ENCODE data around the gene KRTAP13-1. TPM values are rescaled to one million over a fixed set of nuclear protein-coding genes. Genes with fewer than 3 reads are reported as not detected.

Gene KRTAP13-1
- polyA plus RNA-seq, 1 donor (not counting 4 experiments of a cell fraction or from before 2014, with no cell fraction given) = not detected

- DNase-seq (ENCODE audit: low read depth, low spot score) = no peak
Observed at GRCh38 chr21:30349572-30349971, 46.3 kb upstream of the KRTAP13-1 start.

GRCh38 chr21:30351534-30351933, 44.3 kb upstream of the KRTAP13-1 start:
- FAIRE-seq = no peak

More at GRCh38 chr21:30349572-30349971, 46.3 kb upstream of the KRTAP13-1 start:
- dilution Hi-C loops (cut with MboI; ENCODE audit: extremely low pct_ligation_motif_present, low sequenced_read_pairs) = no loop called here
- Histone ChIP-seq H3K79me2 (ENCODE audit: control insufficient read depth, insufficient read depth, low read length) (no peaks in the 10 kb centered on the region), H3K4me1 (ENCODE audit: control insufficient read depth, extremely low read depth, insufficient read depth, low read length) (no peaks in the 10 kb centered on the region), H4K20me1 (ENCODE audit: control insufficient read depth, extremely low read depth, insufficient read depth, low read length) (no peaks in the 10 kb centered on the region), H3K9ac (ENCODE audit: control insufficient read depth, extremely low read depth, insufficient read depth, low read length) (no peak overlapping the region), H3K27ac (ENCODE audit: control insufficient read depth, insufficient read depth, low read length) (no peak overlapping the region), H3K4me3 (ENCODE audit: control insufficient read depth in 2 of 3, extremely low read depth in 1 of 3, insufficient read depth in 2 of 3, low read depth in 1 of 3, low read length in 3 of 3) (no peak overlapping the region), H3K27me3 (ENCODE audit: control insufficient read depth, extremely low read depth, insufficient read depth, low read length) (no peaks in the 10 kb centered on the region), H3K9me1 (ENCODE audit: control insufficient read depth, extremely low read depth, insufficient read depth, low read length) (no peaks in the 10 kb centered on the region), H2AFZ (ENCODE audit: control insufficient read depth, low read length) (no peak overlapping the region), H3K4me2 (ENCODE audit: control insufficient read depth, extremely low read depth, insufficient read depth, low read depth, low read length) (no peak overlapping the region), H3K9me3 (ENCODE audit: control insufficient read depth, low read depth, low read length) (no peaks in the 10 kb centered on the region), H3K36me3 (ENCODE audit: control insufficient read depth in 2 of 2, extremely low read depth in 1 of 2, insufficient read depth in 2 of 2, low read length in 2 of 2) (no peaks in the 10 kb centered on the region)
- TF ChIP-seq EZH2 (IDR thresholded peaks at IDR 0.05; ENCODE audit: low read length) (no peak), CTCF (optimal IDR thresholded peaks at IDR 0.05 in 1 of 3, IDR thresholded peaks at IDR 0.05 in 1 of 3, conservative IDR thresholded peaks at IDR 0.05 in 1 of 3; ENCODE audit: extremely low read depth in 1 of 3, insufficient read depth in 2 of 3, low read length in 3 of 3) (no peak)
- FAIRE-seq = no peak

More at GRCh38 chr21:30351534-30351933, 44.3 kb upstream of the KRTAP13-1 start:
- H4K20me1 ChIP-seq (ENCODE audit: control insufficient read depth, extremely low read depth, insufficient read depth, low read length) = no peaks in the 10 kb centered on the region
- TF ChIP-seq CTCF (optimal IDR thresholded peaks at IDR 0.05 in 1 of 3, IDR thresholded peaks at IDR 0.05 in 1 of 3, conservative IDR thresholded peaks at IDR 0.05 in 1 of 3; ENCODE audit: extremely low read depth in 1 of 3, insufficient read depth in 2 of 3, low read length in 3 of 3) = no peak
- TF ChIP-seq EZH2 (IDR thresholded peaks at IDR 0.05; ENCODE audit: low read length) = no peak
- H3K4me2 ChIP-seq (ENCODE audit: control insufficient read depth, extremely low read depth, insufficient read depth, low read depth, low read length) = no peak overlapping the region
- no peak overlapping the region for H3K4me3 ChIP-seq (ENCODE audit: control insufficient read depth in 2 of 3, extremely low read depth in 1 of 3, insufficient read depth in 2 of 3, low read depth in 1 of 3, low read length in 3 of 3)
- no peaks in the 10 kb centered on the region for H3K36me3 ChIP-seq (ENCODE audit: control insufficient read depth in 2 of 2, extremely low read depth in 1 of 2, insufficient read depth in 2 of 2, low read length in 2 of 2)
- H3K9me3 ChIP-seq (ENCODE audit: control insufficient read depth, low read depth, low read length) = no peaks in the 10 kb centered on the region
- H3K79me2 ChIP-seq (ENCODE audit: control insufficient read depth, insufficient read depth, low read length) = no peaks in the 10 kb centered on the region
- no peak overlapping the region for H2AFZ ChIP-seq (ENCODE audit: control insufficient read depth, low read length)
- dilution Hi-C loops (cut with MboI; ENCODE audit: extremely low pct_ligation_motif_present, low sequenced_read_pairs) = no loop called here
- H3K27ac ChIP-seq (ENCODE audit: control insufficient read depth, insufficient read depth, low read length) = no peak overlapping the region
- DNase-seq (ENCODE audit: low read depth, low spot score) = no peak
- no peaks in the 10 kb centered on the region for H3K4me1 ChIP-seq (ENCODE audit: control insufficient read depth, extremely low read depth, insufficient read depth, low read length)
- no peaks in the 10 kb centered on the region for H3K9me1 ChIP-seq (ENCODE audit: control insufficient read depth, extremely low read depth, insufficient read depth, low read length)
- H3K27me3 ChIP-seq (ENCODE audit: control insufficient read depth, extremely low read depth, insufficient read depth, low read length) = no peaks in the 10 kb centered on the region
- H3K9ac ChIP-seq (ENCODE audit: control insufficient read depth, extremely low read depth, insufficient read depth, low read length) = no peak overlapping the region

Data from keratinocyte (primary cell).